Measurements from ENCODE around the gene NPDC1. TPM values are rescaled to one million over a fixed set of nuclear protein-coding genes. Genes with fewer than 3 reads are reported as not detected.

NPDC1 gene
- total and polyA plus RNA-seq, 2 of the 8 experiments (the other 6 are each of a cell fraction or from before 2014, with no cell fraction given), result 26.2 to 44.1 TPM

DNA sequence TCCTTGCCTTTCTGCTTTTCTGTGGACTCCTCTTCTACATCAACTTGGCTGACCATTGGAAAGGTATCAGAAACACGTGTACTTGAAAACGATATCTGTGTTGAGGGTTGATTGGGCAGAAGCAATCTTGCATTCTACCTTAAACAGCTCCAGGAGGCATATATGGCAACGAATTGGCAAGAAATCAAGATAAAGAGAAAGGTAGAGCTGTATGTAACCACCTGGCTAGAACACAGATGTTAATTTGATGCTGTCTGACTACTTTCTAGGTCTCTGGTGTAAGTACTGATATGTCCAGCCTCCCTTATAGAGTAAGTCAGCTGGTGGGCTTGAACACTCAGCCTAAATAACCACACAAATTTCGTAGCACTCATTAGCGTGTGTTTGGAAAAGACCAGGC, 42.1 kb upstream of the NPDC1 start (continued):
- TF ChIP-seq RBBP5 (IDR thresholded peaks at IDR 0.05; ENCODE audit: borderline replicate concordance, low read depth, low read length) (no peak), BACH1 (IDR thresholded peaks at IDR 0.05; ENCODE audit: low read length) (no peak), CBX8 (IDR thresholded peaks at IDR 0.05; ENCODE audit: borderline replicate concordance, low read depth, low read length) (no peak)
